GM13976 (cell line): ENCODE measurements around the gene SLC35E2B.
"Not testable (repeated sequence)": the region's sequence is repeated elsewhere in the genome, so short reads cannot be mapped to it uniquely, and the experiment has no call there.

ENCODE experiments used
- DNase-seq: peaks from one replicate; pipeline ENCODE4 v3.0.0; 2012; ENCODE audit warnings: low spot score
- CTCF ChIP-seq: IDR thresholded peaks from 2 replicates; pipeline ENCODE4 v1.5.1; 2012; ENCODE audit warnings: borderline replicate concordance, mild to moderate bottlenecking; ENCODE audit not compliant: insufficient read depth; ENCODE audit errors: extremely low read depth, missing control alignments, control extremely low read depth
- in situ Hi-C: fragments of 300-500 bp; cut with MboI; formaldehyde crosslinking; loops from one replicate; pipeline ENCODE4 v1.12.0; 2022; ENCODE audit warnings: low sequenced_read_pairs, mixed read lengths, inconsistent platforms; ENCODE audit not compliant: unreplicated experiment

The SLC35E2B gene

GRCh38 chr1:1721201-1721600 is 28.6 kb upstream of the SLC35E2B start:
- no peak for TF ChIP-seq CTCF
- in situ Hi-C loops = no loop called here
- DNase-seq = no peak

GRCh38 chr1:1715109-1715883 is 22.7 kb upstream of the SLC35E2B start:
- DNase-seq, in situ Hi-C loops: not testable (repeated sequence)

GRCh38 chr1:1707897-1708296 is 15.3 kb upstream of the SLC35E2B start:
- in situ Hi-C loops, DNase-seq: not testable (repeated sequence)

- DNase-seq, in situ Hi-C loops: not testable (repeated sequence)
Observed at GRCh38 chr1:1707241-1707640, 14.6 kb upstream of the SLC35E2B start.

GRCh38 chr1:1705623-1706022 is 13.0 kb upstream of the SLC35E2B start:
- DNase-seq, in situ Hi-C loops: not testable (repeated sequence)

- in situ Hi-C loops, DNase-seq: not testable (repeated sequence)
Observed at GRCh38 chr1:1704284-1704957, 11.8 kb upstream of the SLC35E2B start.

- in situ Hi-C loops = no loop called here
- TF ChIP-seq CTCF = no peak
Observed at GRCh38 chr1:1703796-1704195, 11.2 kb upstream of the SLC35E2B start.

GRCh38 chr1:1702506-1702905 is 9.9 kb upstream of the SLC35E2B start:
- in situ Hi-C loops, DNase-seq: not testable (repeated sequence)

More at GRCh38 chr1:1703796-1704195, 11.2 kb upstream of the SLC35E2B start:
- DNase-seq = no peak

GRCh38 chr1:1700557-1700956 is 8.0 kb upstream of the SLC35E2B start:
- in situ Hi-C loops, DNase-seq: not testable (repeated sequence)

GRCh38 chr1:1700067-1700466 is 7.5 kb upstream of the SLC35E2B start:
- in situ Hi-C loops, DNase-seq: not testable (repeated sequence)

GRCh38 chr1:1699061-1699460 is 6.5 kb upstream of the SLC35E2B start:
- in situ Hi-C loops = not testable (repeated sequence)

GRCh38 chr1:1697358-1698183 is 5.0 kb upstream of the SLC35E2B start:
- in situ Hi-C loops, DNase-seq: not testable (repeated sequence)

More at GRCh38 chr1:1699061-1699460, 6.5 kb upstream of the SLC35E2B start:
- not testable (repeated sequence) for DNase-seq

GRCh38 chr1:1696431-1697357 is 4.1 kb upstream of the SLC35E2B start:
- DNase-seq, in situ Hi-C loops: not testable (repeated sequence)

GRCh38 chr1:1692324-1692713 is 276 bp downstream of the SLC35E2B start:
- in situ Hi-C loops = not testable (repeated sequence)

GRCh38 chr1:1691443-1691842 is 1.2 kb downstream of the SLC35E2B start:
- in situ Hi-C loops, DNase-seq: not testable (repeated sequence)

More at GRCh38 chr1:1692324-1692713, 276 bp downstream of the SLC35E2B start:
- not testable (repeated sequence) for DNase-seq
